Stimulated activated CD4-positive, alpha-beta T cell treated with anti-CD3 and anti-CD28 coated beads, Interleukin-15, amount 100 ng/mL, for 48 hours (primary cell): ENCODE measurements around the gene SLC19A1.
"Not testable (repeated sequence)": the region's sequence is repeated elsewhere in the genome, so short reads cannot be mapped to it uniquely, and the experiment has no call there.

Source experiments
- DNase-seq, 2 donors: peaks; one replicate each; pipeline ENCODE4 v3.0.0-alpha.2; 2020; ENCODE audit warnings: low read depth in 2 of 2

SLC19A1 gene

GRCh38 chr21:45533361-45533845, 8.8 kb downstream of the SLC19A1 start:
- DNase-seq, result no peak

GRCh38 chr21:45532826-45533360, 9.3 kb downstream of the SLC19A1 start:
- DNase-seq, result no peak

- no peak for DNase-seq
Observed at GRCh38 chr21:45531393-45532215, 10.6 kb downstream of the SLC19A1 start.

- DNase-seq, result not testable (repeated sequence)
Observed at GRCh38 chr21:45531114-45531392, 11.2 kb downstream of the SLC19A1 start.

GRCh38 chr21:45530423-45531113, 11.7 kb downstream of the SLC19A1 start:
- DNase-seq, result no peak

- no peak for DNase-seq
Observed at GRCh38 chr21:45529785-45530422, 12.3 kb downstream of the SLC19A1 start.

GRCh38 chr21:45528981-45529784, 13.1 kb downstream of the SLC19A1 start:
- DNase-seq, result no peak

- DNase-seq, result no peak
Observed at GRCh38 chr21:45528028-45528705, 14.1 kb downstream of the SLC19A1 start.

- DNase-seq, result not testable (repeated sequence)
Observed at GRCh38 chr21:45527151-45527999, 14.9 kb downstream of the SLC19A1 start.

- DNase-seq, result no peak
Observed at GRCh38 chr21:45525910-45526306, 16.3 kb downstream of the SLC19A1 start.

- no peak for DNase-seq
Observed at GRCh38 chr21:45525153-45525909, 16.9 kb downstream of the SLC19A1 start.

- no peak for DNase-seq
Observed at GRCh38 chr21:45524756-45525152, 17.5 kb downstream of the SLC19A1 start.

GRCh38 chr21:45523411-45524101, 18.7 kb downstream of the SLC19A1 start:
- no peak for DNase-seq

GRCh38 chr21:45522986-45523385, 19.3 kb downstream of the SLC19A1 start:
- DNase-seq, result no peak

GRCh38 chr21:45522381-45522780, 19.9 kb downstream of the SLC19A1 start:
- DNase-seq, result no peak

GRCh38 chr21:45521241-45521640, 21.0 kb downstream of the SLC19A1 start:
- DNase-seq, result no peak

GRCh38 chr21:45519182-45519581, 23.1 kb downstream of the SLC19A1 start:
- DNase-seq, result no peak

GRCh38 chr21:45518742-45519141, 23.5 kb downstream of the SLC19A1 start:
- no peak for DNase-seq
